Activated T-helper 2 cell treated with anti-CD3 and anti-CD28 coated beads, Interferon-gamma antibody, Interleukin-2, Interleukin-4, amounts not matched to agents 10 μg/mL and 5 μg/mL and 100 μg/mL, durations not matched to agents 14 hours and 24 hours and 36 hours (primary cell): ENCODE measurements around the gene HDAC11. TPM values are rescaled to one million over a fixed set of nuclear protein-coding genes. Genes with fewer than 3 reads are reported as not detected.

Experiments used
- DNase-seq: peaks from one replicate; pipeline ENCODE4 v3.0.0; 2021; ENCODE audit warnings: low spot score
- H3K27ac Mint-ChIP-seq: one replicate; pipeline ENCODE4 v1.8.0; 2021; ENCODE audit warnings: mixed read lengths
- H3K27me3 Mint-ChIP-seq: one replicate; pipeline ENCODE4 v1.8.0; 2021; ENCODE audit warnings: low read depth, mixed read lengths
- H3K36me3 Mint-ChIP-seq: one replicate; pipeline ENCODE4 v1.8.0; 2021; ENCODE audit warnings: low read depth, mixed read lengths
- H3K4me1 Mint-ChIP-seq: one replicate; pipeline ENCODE4 v1.8.0; 2021; ENCODE audit warnings: low read depth, mixed read lengths
- H3K4me3 Mint-ChIP-seq: one replicate; pipeline ENCODE4 v1.8.0; 2021; ENCODE audit warnings: low read depth, mild to moderate bottlenecking, moderate library complexity, mixed read lengths
- H3K9me3 Mint-ChIP-seq: one replicate; pipeline ENCODE4 v1.8.0; 2021; ENCODE audit warnings: mixed read lengths
- intact Hi-C: fragments of 100-400 bp; cut with micrococcal nuclease; formaldehyde crosslinking; loops from one replicate; pipeline ENCODE4 v1.15.1; 2023
- total RNA-seq: library from RNA; stranded (reverse); gene quantifications from 2 replicates; pipeline ENCODE4 v1.2.3, GENCODE V29; 2022

The HDAC11 gene
- total RNA-seq, 1 donor from 2014 or later: 2.6 TPM

GRCh38 chr3:13532085-13532484, 52.0 kb downstream of the HDAC11 start:
- H3K4me1 Mint-ChIP-seq: peaks cover 6% of the 10 kb centered on the region
- no peaks in the 10 kb centered on the region for H3K9me3 Mint-ChIP-seq
- H3K4me3 Mint-ChIP-seq: no peak overlapping the region
- H3K27ac Mint-ChIP-seq: no peak overlapping the region
- DNase-seq: no peak
- H3K36me3 Mint-ChIP-seq: no peaks in the 10 kb centered on the region
- peaks cover 1% of the 10 kb centered on the region for H3K27me3 Mint-ChIP-seq
- intact Hi-C loops: no loop called here

DNA sequence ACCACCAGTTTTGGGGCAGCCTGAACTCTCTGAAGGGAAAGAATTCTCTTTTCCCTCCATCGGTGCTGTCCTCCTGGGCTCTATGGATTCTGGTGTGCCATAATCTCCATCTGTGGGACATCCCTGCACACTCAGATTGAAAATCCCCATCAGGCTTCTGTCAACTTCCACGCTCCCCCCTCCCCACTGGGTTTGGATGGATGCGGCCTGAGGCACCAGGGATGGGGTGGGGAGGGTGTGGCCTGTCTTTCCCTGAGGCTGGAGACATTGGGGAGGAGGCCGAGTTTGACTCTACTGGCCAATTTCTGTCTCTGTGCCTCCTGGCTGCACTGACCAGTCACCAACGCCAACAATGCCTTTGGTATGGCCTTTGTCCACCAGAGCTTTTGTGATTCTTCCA, 52.5 kb downstream of the HDAC11 start:
- Mint-ChIP-seq H3K4me3 (no peak overlapping the region), H3K27me3 (peaks cover 4% of the 10 kb centered on the region), H3K36me3 (no peaks in the 10 kb centered on the region), H3K4me1 (peaks cover 6% of the 10 kb centered on the region), H3K27ac (no peak overlapping the region), H3K9me3 (no peaks in the 10 kb centered on the region)
- intact Hi-C loops: no loop called here
- no peak for DNase-seq

GRCh38 chr3:13533885-13534301, 53.8 kb downstream of the HDAC11 start:
- intact Hi-C loops: no loop called here
- H3K4me3 Mint-ChIP-seq: no peak overlapping the region
- no peaks in the 10 kb centered on the region for H3K9me3 Mint-ChIP-seq
- peaks cover 6% of the 10 kb centered on the region for H3K4me1 Mint-ChIP-seq
- peaks cover 4% of the 10 kb centered on the region for H3K27me3 Mint-ChIP-seq
- H3K27ac Mint-ChIP-seq: no peak overlapping the region
- no peak for DNase-seq
- H3K36me3 Mint-ChIP-seq: no peaks in the 10 kb centered on the region

DNA sequence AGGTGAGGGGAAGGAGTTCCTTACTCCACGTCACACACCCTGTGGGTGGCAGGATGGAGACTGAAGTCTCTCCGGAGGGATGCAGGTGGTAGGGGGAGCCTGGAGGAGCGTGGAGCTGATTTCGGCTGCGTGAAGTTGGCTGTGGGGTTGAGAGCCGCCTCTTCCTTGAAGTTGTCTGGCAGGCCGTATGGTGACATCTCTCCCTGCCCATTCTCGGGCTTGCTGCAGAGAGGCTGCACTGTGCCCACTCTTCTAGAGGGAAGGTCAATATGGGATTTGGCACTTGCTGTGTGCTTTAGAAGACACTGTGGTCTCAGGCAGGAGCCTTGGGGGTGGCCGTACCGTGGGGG, 55.4 kb downstream of the HDAC11 start:
- Mint-ChIP-seq H3K27ac (no peak overlapping the region), H3K4me1 (peaks cover 6% of the 10 kb centered on the region)

GRCh38 chr3:13535905-13536304, 55.8 kb downstream of the HDAC11 start:
- no peaks in the 10 kb centered on the region for H3K9me3 Mint-ChIP-seq
- no peaks in the 10 kb centered on the region for H3K36me3 Mint-ChIP-seq
- no peak for DNase-seq
- intact Hi-C loops: no loop called here
- peaks cover 6% of the 10 kb centered on the region for H3K4me1 Mint-ChIP-seq
- H3K27me3 Mint-ChIP-seq: peaks cover 5% of the 10 kb centered on the region
- H3K27ac Mint-ChIP-seq: no peak overlapping the region
- H3K4me3 Mint-ChIP-seq: no peak overlapping the region

More for the DNA sequence above, 55.4 kb downstream of the HDAC11 start:
- DNase-seq: no peak
- Mint-ChIP-seq H3K9me3 (no peaks in the 10 kb centered on the region), H3K4me3 (no peak overlapping the region), H3K27me3 (peaks cover 4% of the 10 kb centered on the region), H3K36me3 (no peaks in the 10 kb centered on the region)
- intact Hi-C loops: no loop called here

GRCh38 chr3:13536432-13536831, 56.3 kb downstream of the HDAC11 start:
- intact Hi-C loops: no loop called here
- peaks cover 6% of the 10 kb centered on the region for H3K4me1 Mint-ChIP-seq
- peaks cover 6% of the 10 kb centered on the region for H3K27me3 Mint-ChIP-seq
- no peaks in the 10 kb centered on the region for H3K9me3 Mint-ChIP-seq
- no peak overlapping the region for H3K27ac Mint-ChIP-seq
- DNase-seq: no peak
- no peaks in the 10 kb centered on the region for H3K36me3 Mint-ChIP-seq
- H3K4me3 Mint-ChIP-seq: no peak overlapping the region

GRCh38 chr3:13536832-13537231, 56.7 kb downstream of the HDAC11 start:
- DNase-seq: no peak
- Mint-ChIP-seq H3K36me3 (no peaks in the 10 kb centered on the region), H3K27me3 (peaks cover 6% of the 10 kb centered on the region), H3K4me1 (peaks cover 6% of the 10 kb centered on the region), H3K9me3 (no peaks in the 10 kb centered on the region), H3K4me3 (no peak overlapping the region), H3K27ac (no peak overlapping the region)
- intact Hi-C loops: no loop called here

- Mint-ChIP-seq H3K4me1 (peaks cover 6% of the 10 kb centered on the region), H3K4me3 (no peak overlapping the region), H3K9me3 (peaks cover 3% of the 10 kb centered on the region), H3K36me3 (no peaks in the 10 kb centered on the region), H3K27me3 (peaks cover 6% of the 10 kb centered on the region), H3K27ac (no peak overlapping the region)
- no peak for DNase-seq
- intact Hi-C loops: no loop called here
Measured at GRCh38 chr3:13537244-13537908, 57.3 kb downstream of the HDAC11 start.

DNA sequence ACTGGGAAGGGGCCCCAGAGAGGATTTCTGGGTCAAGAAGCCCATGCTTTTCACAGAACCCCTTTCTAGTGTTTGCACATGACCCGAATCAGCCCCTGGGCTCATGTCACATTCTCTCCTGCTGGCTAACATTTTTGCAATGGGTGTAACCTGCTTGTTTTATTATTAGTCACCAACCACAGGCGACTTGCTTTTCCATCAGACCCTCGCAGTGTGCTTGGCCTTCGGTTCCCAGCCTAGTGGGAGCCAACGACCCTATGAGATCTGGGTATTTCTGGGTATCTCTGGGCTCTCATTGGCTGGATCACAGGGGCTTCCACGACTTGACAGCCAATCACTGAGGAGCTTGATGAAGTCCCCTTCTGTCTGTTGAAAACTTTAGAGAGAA, 57.8 kb downstream of the HDAC11 start:
- intact Hi-C loops: no loop called here
- DNase-seq: no peak
- Mint-ChIP-seq H3K9me3 (peaks cover 3% of the 10 kb centered on the region), H3K27me3 (peaks cover 6% of the 10 kb centered on the region), H3K4me1 (peaks cover 6% of the 10 kb centered on the region), H3K27ac (no peak overlapping the region), H3K4me3 (no peak overlapping the region), H3K36me3 (no peaks in the 10 kb centered on the region)

DNA sequence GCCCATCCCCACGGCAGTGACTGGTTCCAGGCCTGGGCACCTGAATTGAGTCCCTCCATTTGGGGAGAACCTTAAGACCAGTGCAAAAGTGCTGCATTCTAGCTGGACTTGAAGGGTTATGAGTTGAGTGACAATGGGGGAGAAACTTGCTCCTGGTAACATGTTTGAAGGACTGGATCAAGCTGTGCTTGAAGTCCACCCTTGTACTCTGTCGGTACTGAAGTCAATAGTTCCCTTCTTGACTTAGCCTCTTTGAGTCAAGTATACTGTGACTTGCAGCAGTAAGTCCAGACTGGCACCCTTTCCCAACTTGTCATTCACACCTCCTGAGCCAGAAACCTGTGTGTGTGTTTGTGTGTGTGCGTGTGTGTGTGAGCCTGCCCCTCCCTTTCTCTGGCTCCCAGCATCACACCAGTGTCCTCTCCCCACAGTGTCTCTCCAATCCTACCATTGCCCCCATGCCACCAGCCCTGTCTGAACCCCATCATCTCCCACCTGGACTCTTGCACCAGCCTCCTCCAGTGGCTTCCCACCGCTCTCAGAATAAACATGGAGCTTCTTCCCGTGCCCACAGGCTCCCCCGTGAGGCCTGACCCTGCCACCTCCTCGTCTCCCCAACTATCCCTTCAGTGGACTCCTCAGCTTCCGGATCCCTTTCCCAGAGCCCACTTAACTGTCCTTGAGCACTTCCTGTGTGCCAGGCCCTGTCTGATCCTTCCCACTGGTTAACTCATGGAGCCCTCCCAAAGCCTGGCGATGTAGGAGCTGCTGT, 58.6 kb downstream of the HDAC11 start:
- intact Hi-C loops: no loop called here
- H3K4me1 Mint-ChIP-seq: peaks cover 6% of the 10 kb centered on the region

DNA sequence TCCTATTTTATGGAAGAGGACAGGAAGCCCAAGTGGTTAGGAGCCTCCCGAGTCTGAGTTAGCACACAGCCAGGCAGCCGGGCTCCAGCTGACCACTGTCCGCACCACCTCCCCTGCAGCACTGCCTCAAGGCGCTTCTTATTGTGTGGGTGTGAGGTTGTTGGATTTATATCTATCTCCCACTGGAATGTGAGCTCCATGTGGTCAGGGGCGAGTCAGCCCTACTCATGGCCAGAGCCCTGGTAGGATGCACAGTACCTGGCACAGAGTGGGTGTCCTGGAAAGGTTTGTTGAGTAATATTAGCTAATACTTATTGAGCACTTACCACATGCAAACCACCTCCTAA, 59.2 kb downstream of the HDAC11 start:
- no peak for DNase-seq
- intact Hi-C loops: no loop called here
- Mint-ChIP-seq H3K27me3 (peaks cover 8% of the 10 kb centered on the region), H3K27ac (no peak overlapping the region), H3K4me3 (no peak overlapping the region), H3K4me1 (peaks cover 10% of the 10 kb centered on the region), H3K9me3 (peaks cover 3% of the 10 kb centered on the region), H3K36me3 (no peaks in the 10 kb centered on the region)

More for the DNA sequence above, 58.6 kb downstream of the HDAC11 start:
- H3K4me3 Mint-ChIP-seq: no peak overlapping the region
- no peaks in the 10 kb centered on the region for H3K36me3 Mint-ChIP-seq
- peaks cover 8% of the 10 kb centered on the region for H3K27me3 Mint-ChIP-seq
- DNase-seq: no peak
- peaks cover 3% of the 10 kb centered on the region for H3K9me3 Mint-ChIP-seq
- no peak overlapping the region for H3K27ac Mint-ChIP-seq

DNA sequence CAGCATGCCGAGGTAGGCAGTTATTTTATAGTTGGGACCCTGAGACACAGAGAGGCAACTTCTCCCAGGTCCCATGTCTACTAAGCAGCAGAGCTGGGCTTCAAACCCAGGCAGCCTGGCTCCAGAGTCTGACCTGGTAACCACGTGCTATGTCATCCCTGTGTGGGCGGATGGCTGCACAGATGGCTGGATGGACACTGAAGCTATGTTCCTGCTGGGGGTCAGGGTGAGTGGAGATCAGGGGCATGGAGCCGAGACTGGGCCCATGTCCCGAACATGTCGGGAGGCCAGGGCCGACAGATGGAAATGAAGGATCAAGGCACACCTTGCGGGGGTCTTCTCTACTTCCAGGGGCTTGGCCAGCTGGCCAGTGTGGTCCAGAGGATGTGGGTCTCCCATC, 59.6 kb downstream of the HDAC11 start:
- no peaks in the 10 kb centered on the region for H3K36me3 Mint-ChIP-seq
- H3K4me1 Mint-ChIP-seq: peaks cover 14% of the 10 kb centered on the region
- H3K9me3 Mint-ChIP-seq: peaks cover 3% of the 10 kb centered on the region
- intact Hi-C loops: no loop called here
- no peak for DNase-seq
- peaks cover 8% of the 10 kb centered on the region for H3K27me3 Mint-ChIP-seq
- no peak overlapping the region for H3K4me3 Mint-ChIP-seq
- H3K27ac Mint-ChIP-seq: no peak overlapping the region

- Mint-ChIP-seq H3K27me3 (peaks cover 14% of the 10 kb centered on the region), H3K9me3 (peaks cover 3% of the 10 kb centered on the region), H3K4me3 (no peak overlapping the region), H3K27ac (no peak overlapping the region), H3K36me3 (no peaks in the 10 kb centered on the region), H3K4me1 (peaks cover 22% of the 10 kb centered on the region)
- intact Hi-C loops: no loop called here
- DNase-seq: no peak
Measured at GRCh38 chr3:13540297-13540995, 60.3 kb downstream of the HDAC11 start.
